Esophagus squamous epithelium (tissue), 5 donors: ENCODE measurements around the gene GTPBP1. TPM values are rescaled to one million over a fixed set of nuclear protein-coding genes. Genes with fewer than 3 reads are reported as not detected.
A peak's percentile ranks its signal among the peaks of the same experiment; 100 is the strongest.

Experiments used
- DNase-seq: peaks from one replicate; lab custom pipeline; 2025; lab: John Stamatoyannopoulos, UW
- H3K27ac ChIP-seq, 4 donors: fragments of 200-600 bp; sonication (generic); one replicate each; pipeline ENCODE4 v1.5.1; 2016 to 2019; ENCODE audit warnings: mild to moderate bottlenecking in 1 of 4
- H3K27me3 ChIP-seq, 4 donors: fragments of 200-600 bp; sonication (generic); 1 replicate in 3 of 4; 2 replicates in 1 of 4; pipeline versions ENCODE4 v1.5.1 to v1.6.0; 2017 to 2021; ENCODE audit warnings: antibody characterized with exemption in 1 of 4
- H3K36me3 ChIP-seq, 3 donors: fragments of 200-600 bp; sonication (generic); one replicate each; pipeline ENCODE4 v1.5.1; 2016 to 2019
- H3K4me1 ChIP-seq, 3 donors: fragments of 200-600 bp; sonication (generic); one replicate each; pipeline ENCODE4 v1.5.1; 2017 to 2019
- H3K4me3 ChIP-seq, 4 donors: fragments of 200-600 bp; sonication (generic); 1 replicate in 3 of 4; 2 replicates in 1 of 4; pipeline ENCODE4 v1.5.1; 2016 to 2019; ENCODE audit warnings: mild to moderate bottlenecking in 2 of 4, moderate library complexity in 1 of 4
- H3K9me3 ChIP-seq, 3 donors: fragments of 200-600 bp; sonication (generic); one replicate each; pipeline ENCODE4 v1.5.1; 2016 to 2019
- CTCF ChIP-seq, 6 experiments: fragments of 450-650 bp in 4 of 6; fragments of 200-600 bp in 2 of 6; sonication (generic) in 2 of 6; IDR thresholded peaks; one replicate each; pipeline ENCODE4 v1.5.1; 2016 to 2019; ENCODE audit warnings: antibody characterized with exemption in 6 of 6, mild to moderate bottlenecking in 4 of 6, moderate library complexity in 4 of 6
- POLR2A ChIP-seq, 4 donors: fragments of 450-650 bp; IDR thresholded peaks; one replicate each; pipeline ENCODE4 v1.6.1; 2017; ENCODE audit warnings: antibody characterized with exemption in 4 of 4, mild to moderate bottlenecking in 4 of 4, moderate library complexity in 3 of 4
- WGBS, 2 donors: methylation state at CpG; one replicate each; pipeline ENCODE4 v1.1.5; 2018; 5-methylcytosine and 5-hydroxymethylcytosine counted together
- intact Hi-C: fragments of 100-400 bp; cut with DNase I; formaldehyde crosslinking; loops from one replicate; pipeline ENCODE4 v1.15.0; 2022
- total RNA-seq, 4 donors: library from RNA; depleted of rRNA; stranded (reverse); fragments of >200 nt; gene quantifications; one replicate each; pipeline ENCODE4 v1.1.0, GENCODE V29; 2016
- donor health status: DM: yes; HTN: yes; CAD: no.

The GTPBP1 gene
- total RNA-seq, result 10 to 100 TPM; 15.3 to 37.4 (median 32.0) TPM

DNA sequence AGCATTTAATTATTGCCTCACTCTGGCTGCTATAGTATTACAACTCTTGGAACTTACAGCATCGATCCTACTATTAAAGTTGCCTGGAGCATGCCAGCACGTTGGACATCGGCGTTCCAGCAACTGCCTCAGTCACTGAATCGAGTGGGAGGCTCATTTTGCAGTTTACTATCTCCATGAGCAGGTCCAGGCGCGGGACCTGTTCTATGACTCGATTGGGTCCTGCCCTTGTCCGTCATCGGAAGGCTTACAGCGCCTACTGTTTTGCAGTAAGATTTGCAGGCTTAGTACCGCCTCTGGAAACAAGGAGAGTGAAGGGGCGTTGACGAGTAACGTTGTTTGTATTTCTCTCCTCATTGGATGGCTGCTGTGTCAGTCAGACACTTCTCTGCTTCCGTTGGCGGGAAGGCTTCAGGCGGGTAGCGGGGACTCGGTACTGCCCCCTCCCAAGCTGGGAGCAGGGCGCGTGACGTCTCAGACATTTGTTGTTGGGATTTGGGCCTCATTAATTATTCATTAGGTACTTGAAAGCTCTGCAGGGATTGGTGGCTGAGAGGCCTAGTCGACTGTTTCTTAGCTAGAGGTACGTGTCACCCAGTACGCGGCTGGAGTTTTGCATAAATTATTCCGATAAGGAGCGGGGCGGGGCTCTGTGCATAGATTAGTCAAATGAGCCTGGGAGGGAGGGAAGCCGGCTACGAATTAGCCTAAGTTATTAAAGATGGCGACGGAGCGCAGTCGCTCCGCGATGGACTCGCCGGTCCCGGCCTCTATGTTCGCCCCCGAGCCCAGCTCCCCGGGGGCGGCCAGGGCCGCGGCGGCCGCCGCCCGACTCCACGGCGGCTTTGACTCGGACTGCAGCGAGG lies at the start of gene GTPBP1:
GTPBP1 (plus strand) TSS at position 710 of the 866 bp plus-strand sequence; CDS start at position 722, 12 bp downstream.
- Histone ChIP-seq H3K4me3 (peak within 1 kb of the TSS; percentile 87 to 99 (median 96)), H3K36me3 (peaks cover 0 to 18% (median 0%) of the 10 kb centered on the region in 3 donors), H3K9me3 (no peaks in the 10 kb centered on the region), H3K27ac (peak within 1 kb of the TSS; percentile 96 to 100 (median 98)), H3K4me1 (peaks cover 14 to 56% (median 27%) of the 10 kb centered on the region in 3 donors), H3K27me3 (no peaks in the 10 kb centered on the region)
- intact Hi-C loops, result loop anchor here (5.0 kb wide), 1 partner anchor 42 kb away; no protein-coding TSS in a partner anchor
- TF ChIP-seq CTCF (IDR thresholded peaks at IDR 0.05) (peak in 2 of 6 experiments; percentile 4 to 12), POLR2A (IDR thresholded peaks at IDR 0.05) (peak in 3 of 4 donors; percentile 88 to 99 (median 97))
- WGBS, 2 donors, result 0% methylated on average over 21 to 28 of the region's 55 CpGs
- peak; percentile 99 for DNase-seq

DNA sequence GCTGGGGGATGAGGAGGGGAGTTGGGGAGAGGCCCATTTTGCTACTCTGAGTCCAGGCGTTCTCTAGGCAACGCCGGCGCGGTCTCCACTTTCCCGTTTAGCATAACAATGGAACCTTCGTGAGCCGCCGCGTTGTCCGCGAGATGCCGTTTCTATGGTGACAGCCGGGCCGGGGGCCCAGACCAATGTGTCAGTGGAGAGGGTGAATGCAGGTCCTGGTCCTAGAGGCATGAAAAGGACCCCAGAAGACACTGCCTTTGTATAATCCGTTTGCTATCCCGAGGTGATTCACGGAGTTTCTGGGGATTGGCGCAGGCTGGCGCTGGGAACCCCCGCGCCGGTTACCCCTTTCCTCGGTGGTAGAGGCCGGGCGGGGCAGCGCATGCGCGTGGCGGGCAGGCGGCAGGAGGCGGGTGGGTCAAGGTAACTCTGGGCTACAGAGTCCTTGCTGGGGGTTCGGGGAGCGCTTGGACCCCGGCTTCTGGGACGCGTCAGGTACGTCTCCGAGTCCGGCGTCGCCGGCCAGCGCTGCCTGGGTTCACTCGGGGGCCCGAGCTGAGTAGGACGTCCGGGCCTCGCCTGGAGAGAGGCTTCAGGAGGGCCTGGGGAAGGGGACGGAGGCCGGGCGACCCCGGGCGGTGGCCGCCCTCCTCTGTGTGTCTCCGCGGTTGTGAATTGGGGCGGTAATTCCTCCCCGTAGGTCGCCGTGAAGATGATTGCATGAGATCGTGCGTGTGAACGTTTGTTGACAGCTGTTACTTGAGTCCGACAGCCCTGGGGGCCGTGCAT lies 49.3 kb upstream of the GTPBP1 start, which contains the start of the genes CBY1 and FAM227A:
CBY1 (plus strand) TSS at position 383 of the 789 bp plus-strand sequence. CDS start 11,417 bp downstream, outside the sequence.
FAM227A (minus strand) TSS at position 137 of the 789 bp plus-strand sequence. CDS start 6,224 bp downstream, outside the sequence.
- 0% methylated on average over 7 to 18 of the region's 66 CpGs for WGBS, 2 donors
- peak within 1 kb of the TSS; percentile 78 to 99 (median 88) for H3K4me3 ChIP-seq
- intact Hi-C loops, result no loop called here
- peak; percentile 58 for DNase-seq
- peaks cover 0 to 13% (median 0%) of the 10 kb centered on the region in 3 donors for H3K36me3 ChIP-seq
- H3K27me3 ChIP-seq, result no peaks in the 10 kb centered on the region
- H3K9me3 ChIP-seq, result no peaks in the 10 kb centered on the region
- peak in 1 of 6 experiments; percentile 12 for TF ChIP-seq CTCF (IDR thresholded peaks at IDR 0.05)
- TF ChIP-seq POLR2A (IDR thresholded peaks at IDR 0.05), result peak in 1 of 4 donors; percentile 72
- peaks cover 0 to 27% (median 12%) of the 10 kb centered on the region in 3 donors for H3K4me1 ChIP-seq
- peak within 1 kb of the TSS; percentile 90 to 98 (median 90) for H3K27ac ChIP-seq

- WGBS, 2 donors, result 2% methylated on average over 11 of the region's 16 CpGs
- H3K4me3 ChIP-seq, result peak overlapping the region; percentile 78 to 99 (median 88)
- TF ChIP-seq CTCF (IDR thresholded peaks at IDR 0.05) (no peak), POLR2A (IDR thresholded peaks at IDR 0.05) (no peak)
- peak overlapping the region; percentile 90 to 98 (median 90) for H3K27ac ChIP-seq
- peaks cover 0 to 27% (median 12%) of the 10 kb centered on the region in 3 donors for H3K4me1 ChIP-seq
- intact Hi-C loops, result no loop called here
- H3K27me3 ChIP-seq, result no peaks in the 10 kb centered on the region
- H3K9me3 ChIP-seq, result no peaks in the 10 kb centered on the region
- peaks cover 0 to 19% (median 0%) of the 10 kb centered on the region in 3 donors for H3K36me3 ChIP-seq
- no peak for DNase-seq
Measured at GRCh38 chr22:38657045-38657909, 48.5 kb upstream of the GTPBP1 start.

DNA sequence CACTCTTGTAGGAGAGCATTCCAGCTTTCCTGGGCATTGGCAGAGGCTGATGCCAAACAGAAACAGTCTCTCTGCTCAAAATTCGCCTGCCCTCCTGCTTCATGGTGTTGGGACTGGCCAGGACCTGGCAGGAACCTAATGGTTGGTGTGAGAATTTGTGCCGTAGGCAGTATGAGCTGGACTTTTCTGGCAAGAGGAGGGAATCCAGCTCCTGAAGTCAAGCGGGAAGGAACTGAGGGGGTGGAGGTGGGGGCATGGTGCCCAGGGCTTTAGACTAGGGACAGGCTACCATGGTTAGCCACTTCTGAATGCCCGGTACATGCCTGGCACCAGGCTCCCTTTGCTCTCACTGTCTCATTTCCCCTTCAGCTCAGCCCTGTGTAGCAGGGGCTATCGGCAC lies 30.9 kb upstream of the GTPBP1 start:
- intact Hi-C loops, result no loop called here
- no peaks in the 10 kb centered on the region for H3K4me1 ChIP-seq
- no peaks in the 10 kb centered on the region for H3K9me3 ChIP-seq
- TF ChIP-seq CTCF (IDR thresholded peaks at IDR 0.05) (no peak), POLR2A (IDR thresholded peaks at IDR 0.05) (no peak)
- no peak overlapping the region for H3K27ac ChIP-seq
- WGBS, 2 donors, result 49 to 54% methylated on average over 3 to 4 of the region's 5 CpGs
- no peak overlapping the region for H3K4me3 ChIP-seq
- no peak for DNase-seq
- peaks cover 8 to 37% (median 9%) of the 10 kb centered on the region in 3 donors for H3K36me3 ChIP-seq
- H3K27me3 ChIP-seq, result no peaks in the 10 kb centered on the region
